Measurements from ENCODE around the gene HSPB6.

Gene HSPB6

DNA sequence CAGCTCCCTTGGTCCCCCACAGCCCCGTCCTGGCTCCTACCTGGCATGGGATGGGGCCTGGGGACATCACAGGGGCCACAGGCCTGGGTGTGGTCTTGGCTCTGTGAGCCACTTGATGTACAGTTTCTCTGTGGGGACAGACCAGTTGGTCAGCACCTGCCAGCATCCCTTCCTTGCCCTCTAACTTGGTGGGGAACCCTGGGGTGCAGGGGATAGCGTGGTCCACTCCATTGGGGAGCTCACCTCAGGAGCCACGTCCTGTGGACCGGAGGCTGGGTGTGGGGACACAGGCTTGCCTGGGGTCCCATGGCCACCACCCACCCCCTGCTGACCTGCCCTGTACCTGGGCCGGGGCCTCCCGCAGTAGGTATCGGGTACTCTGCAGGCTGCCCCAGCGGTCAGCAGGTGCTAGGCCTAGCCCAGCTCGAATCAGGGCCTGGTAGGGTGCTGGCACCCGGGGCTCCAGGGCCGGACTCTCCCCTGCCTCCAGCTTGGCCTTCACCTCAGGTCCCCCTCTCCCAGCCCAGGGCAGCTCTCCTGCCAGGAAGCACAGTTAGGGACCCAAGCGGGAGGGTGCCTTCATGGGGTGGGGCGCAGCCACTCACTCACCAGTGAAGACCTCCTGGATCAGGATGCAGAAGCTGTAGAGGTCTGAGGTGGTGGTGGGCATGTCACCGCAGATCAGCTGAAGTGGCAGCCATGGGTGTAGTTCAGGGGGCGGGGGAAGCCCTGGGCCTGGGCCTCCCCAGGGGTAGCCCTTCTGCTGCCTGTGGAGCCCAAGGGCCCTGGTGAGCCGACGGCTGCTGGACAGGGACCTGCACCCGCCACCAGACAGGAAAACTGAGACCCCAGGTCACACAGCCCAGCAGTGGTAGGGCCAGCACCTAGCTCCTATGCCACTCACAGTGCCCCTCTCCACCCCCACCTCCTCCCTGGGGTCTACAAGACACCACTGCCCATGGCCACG lies 33.4 kb upstream of the HSPB6 start:
- no peak overlapping the region for H3K9ac ChIP-seq (ENCODE audit: low read length)
- no peaks in the 10 kb centered on the region for H3K79me2 ChIP-seq (ENCODE audit: low read length)
- H3K27ac ChIP-seq (ENCODE audit: low read length), result no peak overlapping the region
- no peak overlapping the region for H2AFZ ChIP-seq (ENCODE audit: low read depth, low read length)
- no peaks in the 10 kb centered on the region for H3K9me3 ChIP-seq (ENCODE audit: insufficient read depth, low read length)
- no peaks in the 10 kb centered on the region; the same call in 1 of the 2 replicates for H3K4me1 ChIP-seq (ENCODE audit: low read length)
- TF ChIP-seq, protein P1, sequence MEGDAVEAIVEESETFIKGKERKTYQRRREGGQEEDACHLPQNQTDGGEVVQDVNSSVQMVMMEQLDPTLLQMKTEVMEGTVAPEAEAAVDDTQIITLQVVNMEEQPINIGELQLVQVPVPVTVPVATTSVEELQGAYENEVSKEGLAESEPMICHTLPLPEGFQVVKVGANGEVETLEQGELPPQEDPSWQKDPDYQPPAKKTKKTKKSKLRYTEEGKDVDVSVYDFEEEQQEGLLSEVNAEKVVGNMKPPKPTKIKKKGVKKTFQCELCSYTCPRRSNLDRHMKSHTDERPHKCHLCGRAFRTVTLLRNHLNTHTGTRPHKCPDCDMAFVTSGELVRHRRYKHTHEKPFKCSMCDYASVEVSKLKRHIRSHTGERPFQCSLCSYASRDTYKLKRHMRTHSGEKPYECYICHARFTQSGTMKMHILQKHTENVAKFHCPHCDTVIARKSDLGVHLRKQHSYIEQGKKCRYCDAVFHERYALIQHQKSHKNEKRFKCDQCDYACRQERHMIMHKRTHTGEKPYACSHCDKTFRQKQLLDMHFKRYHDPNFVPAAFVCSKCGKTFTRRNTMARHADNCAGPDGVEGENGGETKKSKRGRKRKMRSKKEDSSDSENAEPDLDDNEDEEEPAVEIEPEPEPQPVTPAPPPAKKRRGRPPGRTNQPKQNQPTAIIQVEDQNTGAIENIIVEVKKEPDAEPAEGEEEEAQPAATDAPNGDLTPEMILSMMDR (IDR thresholded peaks at IDR 0.05; ENCODE audit: low read depth, low read length), result no peak
- no peak for TF ChIP-seq EZH2phosphoT487 (IDR thresholded peaks at IDR 0.05; ENCODE audit: low read depth)
- H3K36me3 ChIP-seq (replicated peaks; ENCODE audit: low read depth, low read length), result no peaks in the 10 kb centered on the region
- H4K20me1 ChIP-seq (ENCODE audit: insufficient read depth, low read length), result no peaks in the 10 kb centered on the region
- no peak overlapping the region for H3K4me3 ChIP-seq (ENCODE audit: low read length)
- H3K4me2 ChIP-seq (ENCODE audit: low read length), result no peak overlapping the region
- no peaks in the 10 kb centered on the region; the same call in 1 of the 2 replicates for H3K27me3 ChIP-seq (ENCODE audit: low read depth, low read length)

DNA sequence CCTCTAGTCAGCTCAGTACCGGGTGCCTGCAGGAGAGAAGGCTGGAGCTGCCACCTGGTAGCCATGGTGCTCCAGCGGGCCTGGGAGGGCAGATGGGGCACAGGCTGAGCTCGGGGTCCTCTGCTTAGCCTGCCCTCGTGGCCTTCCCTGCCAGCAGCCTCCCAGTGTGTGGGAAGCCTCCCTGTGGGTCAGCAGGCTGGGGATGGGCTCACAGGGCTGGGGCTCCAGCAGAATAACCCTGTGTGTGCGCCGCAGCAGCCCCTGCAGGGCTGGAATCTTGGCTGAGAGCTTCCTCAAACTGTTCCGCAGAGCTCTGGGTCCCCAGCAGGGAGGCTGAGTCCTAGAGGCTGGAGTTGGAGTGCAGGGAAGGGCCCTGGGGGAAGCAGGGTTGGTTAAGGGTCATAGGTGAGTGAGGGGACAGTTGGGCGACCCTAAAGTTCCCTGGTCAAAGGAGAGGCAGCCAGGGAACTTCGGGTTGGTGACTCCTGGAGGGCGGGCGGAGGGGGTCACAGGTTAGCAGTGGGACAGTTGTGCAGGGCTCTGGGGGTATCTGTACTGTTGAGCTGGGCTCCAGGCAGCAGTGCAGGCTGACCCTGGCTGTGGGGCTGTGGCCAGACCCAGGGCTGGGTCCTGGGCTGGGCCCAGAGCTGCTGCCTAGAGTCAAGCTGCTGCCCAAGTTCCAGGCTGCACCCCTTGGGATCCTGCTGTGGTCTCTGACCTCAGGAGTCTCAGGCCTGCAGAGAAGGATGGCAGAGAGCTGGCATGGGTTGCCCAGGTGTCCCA lies 32.6 kb upstream of the HSPB6 start:
- Histone ChIP-seq H3K9ac (ENCODE audit: low read length) (no peak overlapping the region), H3K9me3 (ENCODE audit: insufficient read depth, low read length) (no peaks in the 10 kb centered on the region), H3K4me2 (ENCODE audit: low read length) (no peak overlapping the region), H3K27me3 (ENCODE audit: low read depth, low read length) (no peaks in the 10 kb centered on the region; the same call in 1 of the 2 replicates), H3K36me3 (replicated peaks; ENCODE audit: low read depth, low read length) (no peaks in the 10 kb centered on the region), H3K27ac (ENCODE audit: low read length) (no peak overlapping the region), H2AFZ (ENCODE audit: low read depth, low read length) (no peak overlapping the region), H3K79me2 (ENCODE audit: low read length) (no peaks in the 10 kb centered on the region), H3K4me3 (ENCODE audit: low read length) (no peak overlapping the region), H4K20me1 (ENCODE audit: insufficient read depth, low read length) (no peaks in the 10 kb centered on the region), H3K4me1 (ENCODE audit: low read length) (no peaks in the 10 kb centered on the region; the same call in 1 of the 2 replicates)
- no peak for TF ChIP-seq EZH2phosphoT487 (IDR thresholded peaks at IDR 0.05; ENCODE audit: low read depth)
- TF ChIP-seq, protein P1 (IDR thresholded peaks at IDR 0.05; ENCODE audit: low read depth, low read length), result no peak

DNA sequence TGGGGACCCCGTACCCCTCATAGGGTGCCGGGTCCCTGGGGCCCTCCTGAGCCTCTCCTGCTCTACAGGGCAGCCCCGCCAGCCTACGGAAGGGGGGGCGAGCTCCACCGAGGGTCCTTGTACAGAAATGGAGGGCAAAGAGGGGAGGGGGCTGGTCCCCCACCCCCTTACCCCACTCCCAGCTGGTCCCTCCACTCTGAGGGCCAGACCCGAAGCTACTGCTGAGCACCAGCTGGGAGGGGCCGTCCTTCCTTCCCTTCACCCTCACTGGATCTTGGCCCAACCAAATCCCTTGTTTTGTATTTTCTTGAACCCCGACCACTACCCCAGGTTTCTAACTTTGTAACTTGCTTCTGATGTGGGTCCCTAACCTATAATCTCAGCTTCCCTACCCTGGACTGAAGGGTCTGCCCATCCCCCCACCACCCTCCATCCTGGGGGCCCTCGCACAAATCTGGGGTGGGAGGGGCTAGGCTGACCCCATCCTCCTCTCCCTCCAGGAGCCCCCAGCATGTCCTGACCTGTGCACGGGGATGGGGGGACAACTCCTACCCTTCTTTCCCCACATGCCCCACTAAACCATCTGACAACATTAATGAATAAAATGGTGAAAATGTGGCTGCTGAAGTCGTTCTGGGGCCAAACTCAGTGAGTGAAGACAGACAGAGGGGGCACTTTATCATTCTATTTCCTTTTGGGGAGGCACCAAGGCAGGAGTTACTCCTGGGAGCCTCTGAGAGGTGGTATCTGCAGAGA lies 31.6 kb upstream of the HSPB6 start:
- no peaks in the 10 kb centered on the region for H3K79me2 ChIP-seq (ENCODE audit: low read length)
- peaks cover 3% of the 10 kb centered on the region for H3K4me1 ChIP-seq (ENCODE audit: low read length)
- no peaks in the 10 kb centered on the region for H3K36me3 ChIP-seq (replicated peaks; ENCODE audit: low read depth, low read length)
- H3K27ac ChIP-seq (ENCODE audit: low read length), result no peak overlapping the region
- no peak overlapping the region for H3K9ac ChIP-seq (ENCODE audit: low read length)
- TF ChIP-seq, protein P1 (IDR thresholded peaks at IDR 0.05; ENCODE audit: low read depth, low read length), result no peak
- TF ChIP-seq EZH2phosphoT487 (IDR thresholded peaks at IDR 0.05; ENCODE audit: low read depth), result no peak
- H3K4me3 ChIP-seq (ENCODE audit: low read length), result no peak overlapping the region
- no peak overlapping the region for H3K4me2 ChIP-seq (ENCODE audit: low read length)
- H3K27me3 ChIP-seq (ENCODE audit: low read depth, low read length), result no peaks in the 10 kb centered on the region
- H2AFZ ChIP-seq (ENCODE audit: low read depth, low read length), result no peak overlapping the region
- no peaks in the 10 kb centered on the region for H3K9me3 ChIP-seq (ENCODE audit: insufficient read depth, low read length)
- H4K20me1 ChIP-seq (ENCODE audit: insufficient read depth, low read length), result no peaks in the 10 kb centered on the region
